Chondrocyte (in vitro differentiated cells): ENCODE data around the gene DUSP2. TPM values are rescaled to one million over a fixed set of nuclear protein-coding genes. Genes with fewer than 3 reads are reported as not detected.
A peak's percentile ranks its signal among the peaks of the same experiment; 100 is the strongest.
"Not testable (repeated sequence)": the region's sequence is repeated elsewhere in the genome, so short reads cannot be mapped to it uniquely, and the experiment has no call there.

ENCODE experiments used
- DNase-seq: peaks from one replicate; pipeline ENCODE4 v3.0.0; 2021; ENCODE audit warnings: mixed read lengths, low spot score
- H3K27ac Mint-ChIP-seq: one replicate; pipeline ENCODE4 v1.8.0; 2021; ENCODE audit warnings: mild to moderate bottlenecking, moderate library complexity, mixed read lengths; ENCODE audit not compliant: unreplicated experiment
- H3K27me3 Mint-ChIP-seq: 2 replicates; pipeline ENCODE4 v1.8.0; 2021; ENCODE audit warnings: low read depth, mixed read lengths
- H3K36me3 Mint-ChIP-seq: 2 replicates; pipeline ENCODE4 v1.8.0; 2021; ENCODE audit warnings: low read depth, mixed read lengths
- H3K4me1 Mint-ChIP-seq: 2 replicates; pipeline ENCODE4 v1.8.0; 2021; ENCODE audit warnings: low read depth, mild to moderate bottlenecking, mixed read lengths
- H3K4me3 Mint-ChIP-seq: one replicate; pipeline ENCODE4 v1.8.0; 2021; ENCODE audit warnings: mild to moderate bottlenecking, moderate library complexity, mixed read lengths; ENCODE audit not compliant: unreplicated experiment
- H3K9me3 Mint-ChIP-seq: 2 replicates; pipeline ENCODE4 v1.8.0; 2021; ENCODE audit warnings: low read depth, mixed read lengths
- CTCF ChIP-seq: fragments of 200-600 bp; sonication (generic); IDR thresholded peaks from 2 replicates; pipeline ENCODE4 v1.5.0; 2021; ENCODE audit warnings: antibody characterized with exemption, mild to moderate bottlenecking, moderate library complexity
- total RNA-seq: library from RNA; stranded (reverse); gene quantifications from 3 replicates; pipeline ENCODE4 v1.2.1, GENCODE V29; 2021

DUSP2 gene
- total RNA-seq, 1 donor from 2014 or later = 1.1 TPM

- Mint-ChIP-seq H3K27ac (no peak overlapping the region), H3K9me3 (no peaks in the 10 kb centered on the region), H3K27me3 (peaks cover 4% of the 10 kb centered on the region), H3K4me3 (no peak overlapping the region), H3K36me3 (no peaks in the 10 kb centered on the region), H3K4me1 (peaks cover 7% of the 10 kb centered on the region)
- DNase-seq = peak; percentile 85
- TF ChIP-seq CTCF = no peak
These were observed 2.8 kb downstream of the DUSP2 start for GRCh38 chr2:96142217-96143113.

GRCh38 chr2:96141624-96141967 lies 3.6 kb downstream of the DUSP2 start:
- H3K27me3 Mint-ChIP-seq, H3K27ac Mint-ChIP-seq, H3K36me3 Mint-ChIP-seq, H3K4me1 Mint-ChIP-seq, H3K4me3 Mint-ChIP-seq, DNase-seq, H3K9me3 Mint-ChIP-seq: not testable (repeated sequence)

GRCh38 chr2:96140941-96141623 lies 4.2 kb downstream of the DUSP2 start:
- no peak overlapping the region for H3K4me3 Mint-ChIP-seq
- no peaks in the 10 kb centered on the region for H3K36me3 Mint-ChIP-seq
- H3K27ac Mint-ChIP-seq = no peak overlapping the region
- peaks cover 10% of the 10 kb centered on the region for H3K27me3 Mint-ChIP-seq
- TF ChIP-seq CTCF = no peak
- DNase-seq = peak; percentile 41
- H3K4me1 Mint-ChIP-seq = peaks cover 7% of the 10 kb centered on the region
- H3K9me3 Mint-ChIP-seq = no peaks in the 10 kb centered on the region

GRCh38 chr2:96139181-96139758 lies 6.0 kb downstream of the DUSP2 start:
- Mint-ChIP-seq H3K4me1 (peaks cover 2% of the 10 kb centered on the region), H3K9me3 (no peaks in the 10 kb centered on the region), H3K36me3 (no peaks in the 10 kb centered on the region), H3K4me3 (no peak overlapping the region), H3K27me3 (peaks cover 22% of the 10 kb centered on the region), H3K27ac (no peak overlapping the region)
- no peak for TF ChIP-seq CTCF
- DNase-seq = peak; percentile 35

GRCh38 chr2:96138179-96139145 lies 6.8 kb downstream of the DUSP2 start, which contains the start of gene ASTL:
ASTL (minus strand) TSS chr2:96138502; CDS start chr2:96138436, 66 bp downstream.
- Mint-ChIP-seq H3K9me3 (no peaks in the 10 kb centered on the region), H3K36me3 (no peaks in the 10 kb centered on the region), H3K27me3 (peaks cover 28% of the 10 kb centered on the region), H3K4me1 (no peaks in the 10 kb centered on the region), H3K27ac (no peak within 1 kb of the TSS), H3K4me3 (no peak within 1 kb of the TSS)
- DNase-seq = peak; percentile 80
- TF ChIP-seq CTCF = peak; percentile 77
